Activated CD8-positive, alpha-beta memory T cell treated with anti-CD3 and anti-CD28 coated beads for 4 hours (primary cell): ENCODE measurements around the gene E2F8.
"Not testable (repeated sequence)": the region's sequence is repeated elsewhere in the genome, so short reads cannot be mapped to it uniquely, and the experiment has no call there.

ENCODE experiments used
- DNase-seq, 2 donors: peaks; one replicate each; pipeline ENCODE4 v3.0.0-alpha.2; 2020; ENCODE audit warnings: low read depth in 2 of 2

E2F8 gene, protein sequence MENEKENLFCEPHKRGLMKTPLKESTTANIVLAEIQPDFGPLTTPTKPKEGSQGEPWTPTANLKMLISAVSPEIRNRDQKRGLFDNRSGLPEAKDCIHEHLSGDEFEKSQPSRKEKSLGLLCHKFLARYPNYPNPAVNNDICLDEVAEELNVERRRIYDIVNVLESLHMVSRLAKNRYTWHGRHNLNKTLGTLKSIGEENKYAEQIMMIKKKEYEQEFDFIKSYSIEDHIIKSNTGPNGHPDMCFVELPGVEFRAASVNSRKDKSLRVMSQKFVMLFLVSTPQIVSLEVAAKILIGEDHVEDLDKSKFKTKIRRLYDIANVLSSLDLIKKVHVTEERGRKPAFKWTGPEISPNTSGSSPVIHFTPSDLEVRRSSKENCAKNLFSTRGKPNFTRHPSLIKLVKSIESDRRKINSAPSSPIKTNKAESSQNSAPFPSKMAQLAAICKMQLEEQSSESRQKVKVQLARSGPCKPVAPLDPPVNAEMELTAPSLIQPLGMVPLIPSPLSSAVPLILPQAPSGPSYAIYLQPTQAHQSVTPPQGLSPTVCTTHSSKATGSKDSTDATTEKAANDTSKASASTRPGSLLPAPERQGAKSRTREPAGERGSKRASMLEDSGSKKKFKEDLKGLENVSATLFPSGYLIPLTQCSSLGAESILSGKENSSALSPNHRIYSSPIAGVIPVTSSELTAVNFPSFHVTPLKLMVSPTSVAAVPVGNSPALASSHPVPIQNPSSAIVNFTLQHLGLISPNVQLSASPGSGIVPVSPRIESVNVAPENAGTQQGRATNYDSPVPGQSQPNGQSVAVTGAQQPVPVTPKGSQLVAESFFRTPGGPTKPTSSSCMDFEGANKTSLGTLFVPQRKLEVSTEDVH

DNA sequence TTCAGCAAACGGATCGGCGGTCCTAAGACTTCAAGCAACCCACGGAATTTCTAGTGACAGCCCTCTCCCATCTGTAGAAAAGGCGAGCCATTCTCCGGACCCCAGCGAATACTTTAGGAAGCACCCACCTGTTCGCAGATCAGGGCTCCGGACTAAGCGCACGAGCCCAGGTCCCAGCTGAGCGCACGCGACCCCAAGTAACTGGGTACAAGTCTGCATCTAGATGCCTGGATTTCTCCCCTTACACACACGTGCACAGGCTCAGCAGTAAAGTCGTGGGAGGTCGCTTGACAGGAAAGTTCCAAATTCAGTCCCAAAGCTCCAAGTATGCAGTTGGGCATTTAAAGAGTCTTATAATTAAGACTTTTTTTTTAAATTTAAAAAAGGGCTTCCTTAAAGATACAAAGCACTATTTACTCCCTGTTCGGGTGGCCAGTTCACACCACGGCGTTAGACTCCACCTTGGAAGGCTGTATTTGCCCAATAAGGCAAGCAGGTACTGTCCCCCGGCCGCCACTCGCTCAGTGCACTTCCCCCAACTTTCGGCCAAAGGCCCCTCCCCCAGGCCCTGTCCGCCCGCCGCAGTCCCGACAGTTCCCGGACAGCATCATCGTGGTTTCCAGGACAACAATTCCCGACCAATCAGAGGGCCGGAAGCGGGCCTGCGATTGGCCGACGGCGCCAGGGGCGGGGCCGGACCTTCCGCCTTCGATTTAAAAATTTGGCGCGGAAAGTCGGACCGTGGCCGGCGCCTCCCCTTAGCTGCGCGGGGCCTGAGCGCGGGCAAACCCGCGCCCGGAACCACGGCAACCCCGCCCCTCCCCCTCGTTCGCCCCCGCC, at the start of gene E2F8:
E2F8 (minus strand) TSS at position 526 of the 840 bp plus-strand sequence. CDS start 824 bp downstream, outside the sequence.
- DNase-seq: peak; percentile 57 to 65

DNA sequence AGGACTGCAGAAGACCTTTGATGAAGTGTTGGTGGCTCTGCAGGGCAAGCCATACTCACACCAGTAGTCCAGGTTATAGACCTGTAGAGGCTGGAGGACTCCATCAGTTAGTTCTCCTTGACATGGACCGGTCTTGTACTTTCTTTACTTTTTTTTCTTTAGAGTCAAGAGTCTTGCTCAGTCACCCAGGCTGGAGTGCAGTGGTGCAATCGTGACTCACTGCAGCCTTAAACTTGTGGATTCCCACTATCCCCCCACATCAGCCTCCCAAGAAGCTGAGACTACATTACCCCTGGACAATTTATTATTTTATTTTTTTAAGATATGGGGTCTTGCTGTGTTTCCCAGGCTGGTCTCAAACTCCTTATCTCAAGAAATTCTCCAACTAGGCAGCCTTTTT, 49.6 kb upstream of the E2F8 start:
- DNase-seq: no peak

DNA sequence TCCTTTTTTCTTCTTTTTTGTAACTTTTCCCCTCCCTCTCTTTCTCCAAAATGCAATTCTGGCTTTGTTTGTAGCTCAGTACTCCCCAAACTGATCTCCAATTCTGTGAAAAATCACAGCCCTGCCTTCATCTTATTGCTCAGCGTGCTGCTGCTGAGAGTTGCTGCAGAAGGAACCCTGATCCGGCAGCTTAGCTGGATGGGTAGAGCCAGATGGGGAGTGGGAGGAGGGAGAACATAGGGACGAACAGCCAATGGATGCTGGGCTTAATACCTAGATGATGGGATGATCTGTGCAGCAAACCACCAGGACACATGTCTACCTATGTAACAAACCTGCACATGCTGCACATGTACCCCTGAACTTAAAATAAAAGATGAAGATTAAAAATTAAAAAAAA, 47.5 kb upstream of the E2F8 start:
- no peak for DNase-seq

DNA sequence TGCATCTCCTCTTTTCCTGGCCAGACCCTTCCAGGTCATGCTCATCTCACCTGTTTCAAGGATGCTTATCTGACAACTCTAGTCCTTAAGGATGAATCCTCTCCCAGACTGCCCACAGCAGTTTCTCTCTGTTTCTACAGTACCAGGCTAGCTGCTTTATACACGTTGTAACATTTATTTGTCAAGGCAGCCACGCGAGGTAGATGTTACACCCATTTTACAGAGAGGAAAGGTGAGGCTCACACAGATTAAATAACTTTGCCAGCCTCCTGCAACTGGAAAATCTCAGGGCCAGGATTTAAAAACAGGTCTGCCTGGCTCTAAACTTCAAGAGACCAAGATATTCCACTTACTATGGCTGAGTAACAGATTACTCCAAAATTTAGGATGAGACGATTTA, 45.7 kb upstream of the E2F8 start:
- DNase-seq: no peak

DNA sequence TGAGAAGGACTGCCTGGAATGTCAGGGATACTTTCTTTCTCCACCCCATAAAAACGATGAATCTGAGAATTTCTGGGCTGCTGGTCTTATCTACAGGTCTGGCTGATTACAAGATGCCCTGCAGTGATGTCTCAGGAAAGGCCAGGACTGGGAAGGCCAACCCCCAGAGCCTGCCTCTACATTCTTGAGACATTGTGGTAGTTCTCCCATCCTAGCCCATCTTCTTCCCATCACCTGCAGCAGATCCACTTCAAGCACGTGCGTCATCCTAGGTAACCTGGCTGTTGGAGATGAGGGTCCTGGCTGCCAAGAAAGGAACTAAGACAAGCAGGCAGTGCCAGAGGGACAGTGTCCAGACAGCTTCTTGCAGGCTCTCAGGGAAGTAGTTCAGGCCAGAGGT, 44.1 kb upstream of the E2F8 start:
- no peak for DNase-seq

DNA sequence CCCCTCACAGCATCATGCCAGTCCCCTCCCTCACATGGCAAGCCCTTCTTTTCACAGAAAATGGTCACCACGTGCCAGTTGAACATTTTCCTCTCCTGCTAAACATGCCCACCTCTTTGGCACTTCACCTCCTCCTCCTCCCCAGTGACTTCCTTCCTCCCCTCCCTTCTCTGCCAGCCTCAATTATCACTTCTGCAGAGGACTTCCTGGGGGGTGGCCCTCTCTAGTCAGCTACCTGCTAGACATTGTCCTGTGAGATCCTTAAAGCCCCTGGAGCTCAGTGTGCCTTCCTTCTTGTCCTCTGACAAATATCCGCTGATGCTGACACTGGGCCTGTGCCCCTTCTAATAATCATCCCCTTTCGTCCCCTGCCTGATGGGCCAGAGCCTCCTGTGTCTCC, 43.2 kb upstream of the E2F8 start:
- DNase-seq: no peak

DNA sequence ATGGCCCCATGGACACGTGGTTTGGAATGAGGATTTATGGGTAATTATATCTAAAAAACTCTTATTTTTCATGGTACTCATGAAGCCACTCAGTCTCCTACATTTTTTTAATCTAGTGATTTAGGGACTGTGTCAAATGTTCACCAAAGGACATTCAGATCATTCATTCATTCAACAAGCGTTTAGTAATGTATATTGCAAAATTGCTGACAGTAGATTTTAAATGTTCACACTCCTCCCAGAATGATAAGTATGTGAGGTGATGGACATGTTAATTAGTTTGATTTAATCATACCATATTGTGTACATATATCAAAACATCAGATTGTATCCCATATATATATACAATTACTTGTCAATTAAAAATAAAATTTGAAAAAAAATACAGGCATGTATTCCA, 40.8 kb upstream of the E2F8 start:
- DNase-seq: no peak

DNA sequence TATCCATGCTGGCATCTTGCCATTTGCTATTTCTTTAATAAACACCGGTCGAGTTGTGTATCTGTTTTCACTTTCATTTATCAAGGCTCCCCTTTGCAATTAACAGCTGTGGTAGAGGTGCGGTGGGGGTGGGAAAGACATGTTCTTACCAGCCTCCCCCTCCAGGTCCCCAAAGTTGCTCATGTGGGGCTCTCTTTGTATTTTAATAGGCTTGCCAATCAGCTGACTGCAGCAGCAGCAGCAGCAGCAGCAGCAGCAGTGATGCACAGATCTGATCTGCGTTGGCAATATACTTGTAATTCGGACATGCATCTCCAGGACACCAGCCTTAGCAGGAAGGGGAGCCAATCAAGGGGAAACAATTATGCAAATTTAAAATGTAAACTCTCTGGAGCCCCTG, 40.3 kb upstream of the E2F8 start:
- peak in 1 of 2 donors; percentile 2 for DNase-seq

DNA sequence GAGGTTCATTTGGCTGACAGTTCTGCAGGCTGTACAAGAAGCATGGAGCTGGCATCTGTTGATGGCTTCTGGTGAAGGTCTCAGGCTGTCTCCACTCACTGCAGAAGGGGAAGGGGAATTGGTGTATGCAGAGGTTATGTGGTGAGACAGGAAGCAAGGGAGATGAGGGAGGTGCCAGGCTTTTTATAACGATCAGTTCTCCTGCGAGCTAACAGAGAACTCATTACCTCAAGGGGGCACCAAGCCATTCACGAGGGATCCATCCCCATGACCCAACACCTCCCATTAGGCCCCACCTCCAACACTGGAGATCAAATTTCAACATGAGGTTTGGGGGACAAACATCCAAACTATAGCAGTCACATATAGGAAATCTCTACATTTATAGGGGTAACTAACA, 38.7 kb upstream of the E2F8 start:
- DNase-seq: no peak

DNA sequence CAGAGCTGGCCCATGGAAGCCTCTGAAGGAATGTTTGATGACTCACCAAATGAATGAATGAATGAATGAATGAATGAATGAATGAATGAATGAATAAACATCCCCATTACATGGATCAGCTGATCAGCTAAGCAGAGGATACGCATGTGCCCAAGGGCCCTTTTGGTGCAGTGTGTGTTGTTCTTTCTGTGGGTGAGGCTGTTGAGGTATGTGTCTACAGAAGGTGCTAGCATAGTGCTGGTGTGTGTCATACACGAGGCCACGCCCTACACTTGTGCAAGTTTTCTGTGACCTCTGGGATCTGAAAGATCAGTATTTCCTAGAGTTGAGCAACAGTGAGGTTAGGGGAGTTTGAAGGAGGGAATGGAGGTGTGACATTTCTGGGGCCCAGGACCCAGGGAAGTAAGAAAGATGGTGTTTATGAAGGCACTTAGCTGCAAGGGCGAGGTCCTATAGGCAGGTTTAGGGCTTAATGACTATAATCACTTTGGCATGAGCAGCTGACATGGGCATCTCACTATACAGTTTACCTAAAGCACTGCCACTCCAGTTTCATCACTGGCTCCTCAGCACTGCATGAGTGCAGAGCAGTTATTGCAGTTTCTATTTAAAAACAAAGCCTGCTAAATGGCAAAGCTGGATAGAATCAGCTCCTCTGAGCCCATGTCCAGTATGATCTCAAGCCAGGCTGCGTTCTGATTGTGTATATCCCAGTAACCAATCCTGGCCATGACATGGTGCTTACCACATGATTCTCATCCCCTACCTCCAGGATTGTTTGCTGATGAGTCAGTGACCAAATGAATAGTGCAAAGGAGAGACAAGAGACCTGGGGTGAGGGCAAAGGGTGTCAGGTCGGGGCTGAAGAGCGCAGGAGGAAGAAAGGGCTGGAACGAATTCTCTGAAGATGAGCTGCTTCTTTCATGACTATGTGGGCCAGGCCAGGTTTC, 36.4 kb upstream of the E2F8 start:
- no peak for DNase-seq

DNA sequence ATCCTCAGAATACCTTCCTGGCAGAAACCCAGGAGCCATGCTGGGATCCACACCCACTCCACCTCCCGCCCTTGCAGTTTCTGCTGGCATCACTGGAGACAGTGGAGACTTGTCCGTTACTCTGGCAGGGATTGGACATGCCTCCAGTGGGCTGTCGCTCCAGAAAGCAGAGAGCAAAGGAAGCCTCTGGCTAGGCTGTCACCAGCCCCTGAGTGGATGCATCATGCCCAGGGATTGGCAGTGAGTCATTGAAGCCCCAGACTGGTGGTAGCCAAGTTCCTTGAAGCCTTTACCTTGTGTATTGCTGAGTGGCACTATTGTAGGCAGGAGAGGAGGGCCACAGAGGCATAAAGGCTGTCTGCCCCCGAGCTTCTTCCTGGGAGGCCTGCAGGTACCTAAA, 34.8 kb upstream of the E2F8 start:
- DNase-seq: no peak

DNA sequence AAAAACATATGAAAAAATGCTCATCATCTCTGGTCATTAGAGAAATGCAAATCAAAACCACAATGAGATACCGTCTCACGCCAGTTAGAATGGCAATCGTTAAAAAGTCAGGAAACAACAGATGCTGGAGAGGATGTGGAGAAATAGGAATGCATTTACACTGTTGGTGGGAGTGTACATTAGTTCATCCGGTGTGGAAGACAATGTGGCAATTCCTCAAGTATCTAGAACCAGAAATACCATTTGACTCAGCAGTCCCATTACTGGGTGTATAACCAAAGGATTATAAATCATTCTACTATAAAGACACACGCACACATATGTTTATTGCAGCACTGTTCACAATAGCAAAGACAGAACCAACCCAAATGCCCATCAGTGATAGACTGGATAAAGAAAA, 32.5 kb upstream of the E2F8 start:
- not testable (repeated sequence) for DNase-seq

DNA sequence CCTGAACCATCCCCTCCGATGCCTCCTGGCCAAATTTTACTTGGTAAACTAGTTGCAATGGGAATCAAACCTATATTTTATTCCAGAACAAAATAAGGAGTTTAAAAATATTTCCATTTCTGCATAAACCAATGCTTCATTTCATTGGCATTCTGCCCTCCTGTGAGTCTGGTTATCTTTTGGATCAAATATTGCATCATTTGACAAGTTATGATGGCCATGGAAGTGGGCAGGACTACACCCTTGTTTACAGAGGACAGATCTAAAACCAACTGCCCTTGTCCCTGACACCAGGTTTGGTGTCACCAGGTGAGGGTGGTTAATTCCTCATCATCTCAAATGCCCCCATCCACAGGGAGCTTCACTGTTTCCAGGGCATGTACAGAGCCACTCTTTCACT, 28.2 kb upstream of the E2F8 start:
- DNase-seq: no peak

DNA sequence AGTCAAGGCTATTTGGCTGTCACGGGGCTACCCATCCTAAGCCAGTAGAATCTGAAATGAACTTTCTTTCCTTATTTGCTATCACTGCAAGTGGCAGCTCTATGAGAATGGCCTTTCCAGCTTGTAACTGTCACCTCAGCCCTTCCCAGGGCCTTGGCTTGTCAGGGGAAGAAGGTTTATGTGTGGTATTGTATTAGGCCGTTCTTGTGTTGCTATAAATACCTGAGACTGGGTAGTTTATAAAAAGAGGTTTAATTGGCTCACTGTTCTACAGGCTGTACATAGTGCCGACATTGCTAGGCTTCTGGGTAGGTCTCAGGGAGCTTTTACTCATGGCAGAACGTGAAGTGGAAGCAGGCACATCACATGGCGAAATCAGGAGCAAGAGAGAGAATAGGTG, 26.8 kb upstream of the E2F8 start:
- DNase-seq: no peak

DNA sequence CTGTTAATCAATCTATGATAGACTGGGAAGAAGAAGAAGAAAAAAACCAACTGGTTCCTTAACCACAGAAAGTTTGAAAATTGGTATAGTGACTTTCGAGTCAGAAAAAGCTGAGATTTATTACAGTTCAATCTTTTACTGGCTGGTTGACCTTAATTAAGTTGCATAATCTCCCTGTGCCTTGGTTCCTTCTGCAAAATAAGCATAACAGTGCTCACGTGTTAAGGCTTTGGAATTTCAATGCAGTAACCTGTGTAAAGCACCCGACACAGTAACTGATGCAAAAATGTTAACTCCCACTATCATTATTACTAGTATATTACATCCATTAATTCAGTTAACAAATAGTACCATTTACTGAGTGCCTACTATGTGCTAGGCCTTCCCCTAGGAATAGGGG, 22.6 kb upstream of the E2F8 start:
- DNase-seq: no peak

DNA sequence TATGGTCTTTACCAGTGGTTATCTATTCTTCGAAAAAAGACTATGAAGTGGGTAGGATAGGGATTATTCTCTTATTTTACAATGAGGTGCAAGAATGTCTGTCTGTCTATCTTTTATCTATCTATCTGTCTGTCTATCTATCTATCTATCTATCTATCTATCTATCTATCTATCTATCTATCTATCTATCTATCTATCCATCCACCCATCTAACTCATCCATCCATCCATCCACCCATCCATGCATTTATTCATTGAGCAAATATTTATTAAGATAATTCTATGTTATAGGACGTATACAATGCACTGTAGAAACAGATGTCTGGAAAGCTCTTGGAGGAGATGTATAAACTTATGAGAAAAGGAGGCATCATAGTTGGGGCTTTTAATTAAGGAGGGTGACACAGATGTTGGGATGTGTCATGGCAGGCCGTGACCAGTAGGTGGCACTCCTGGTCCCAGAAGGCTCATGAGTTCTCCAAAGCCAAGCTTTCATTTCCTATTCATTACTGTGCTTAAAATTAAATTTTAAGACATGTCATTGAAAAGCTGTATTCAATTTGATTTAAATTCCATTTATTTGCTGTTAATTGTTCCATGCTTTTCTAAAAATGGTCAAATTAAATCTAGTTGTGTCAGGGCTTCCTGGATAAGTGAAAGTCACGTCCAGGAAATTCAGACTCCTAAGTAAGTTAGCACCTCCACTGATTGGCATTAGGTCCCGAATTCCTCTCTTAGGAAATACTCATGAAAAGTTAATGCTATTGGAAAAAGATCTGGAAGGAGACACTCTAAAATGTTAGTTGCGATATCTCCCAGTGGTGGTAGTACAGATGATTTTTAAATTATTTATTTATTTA, 19.0 kb upstream of the E2F8 start:
- DNase-seq: peak in 1 of 2 donors; percentile 20

DNA sequence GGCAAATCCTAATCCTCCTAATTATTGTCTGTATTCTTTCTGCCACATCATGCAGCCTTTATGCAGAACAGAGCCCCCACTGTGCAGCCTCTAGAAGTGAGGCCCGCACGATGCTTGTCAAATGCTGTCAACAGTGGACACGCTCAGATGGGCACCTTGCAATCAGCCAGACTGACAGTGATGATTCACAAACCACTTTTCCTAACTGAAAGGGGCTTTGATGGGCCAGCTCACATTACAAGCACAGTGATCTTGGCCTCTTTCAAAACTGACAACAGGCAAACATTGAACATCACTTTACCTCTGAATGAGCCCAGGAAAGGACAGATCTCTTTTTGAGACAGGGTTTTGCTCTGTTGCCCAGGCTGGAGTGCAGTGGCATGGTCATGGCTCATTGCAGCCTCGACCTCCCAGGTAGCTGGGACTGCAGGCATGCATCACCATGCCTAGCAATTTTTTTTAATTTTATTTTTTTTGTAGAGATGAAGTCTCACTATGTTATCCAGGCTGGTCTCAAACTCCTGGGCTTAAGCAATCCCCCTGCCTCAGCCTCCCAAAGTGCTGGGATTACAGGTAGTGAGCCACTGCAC, 18.0 kb upstream of the E2F8 start:
- DNase-seq: no peak

DNA sequence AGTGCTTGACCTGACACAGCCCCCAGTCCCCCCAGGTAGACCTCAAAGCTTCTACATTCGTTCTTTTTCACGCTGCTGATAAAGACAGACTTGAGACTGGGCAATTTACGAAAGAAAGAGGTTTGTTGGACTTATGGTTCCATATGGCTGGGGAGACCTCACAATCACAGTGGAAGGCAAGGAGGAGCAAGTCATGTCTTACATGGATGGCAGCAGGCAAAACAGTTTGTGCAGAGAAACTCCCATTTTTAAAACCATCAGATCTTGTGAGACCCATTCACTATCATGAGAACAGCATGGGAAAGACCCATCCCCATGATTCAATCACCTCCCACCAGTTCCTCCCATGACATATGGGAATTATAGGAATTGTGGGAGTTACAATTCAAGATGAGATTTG, 13.7 kb upstream of the E2F8 start:
- DNase-seq: not testable (repeated sequence)

DNA sequence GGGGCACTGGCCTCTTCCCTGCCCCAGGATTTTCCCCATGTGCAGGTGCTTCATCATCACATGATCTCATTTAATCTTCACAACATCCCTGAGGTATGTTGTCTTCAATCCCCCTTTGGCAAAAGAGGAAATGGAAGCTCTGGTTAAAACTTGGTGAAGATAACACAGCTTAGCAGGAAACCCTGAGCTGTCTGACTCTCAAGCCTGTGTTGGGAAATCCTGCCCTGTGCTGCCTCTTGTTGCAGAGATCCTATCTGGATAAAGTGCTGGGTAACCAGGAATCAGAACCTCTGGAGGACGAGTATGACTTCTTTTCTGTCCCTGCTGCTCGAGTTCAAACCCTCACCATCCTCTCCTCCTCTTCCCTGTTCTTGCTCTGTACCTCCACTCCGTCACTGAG, 13.1 kb upstream of the E2F8 start:
- no peak for DNase-seq
